Measurements from ENCODE around the gene TRIAP1. TPM values are rescaled to one million over a fixed set of nuclear protein-coding genes. Genes with fewer than 3 reads are reported as not detected.

The TRIAP1 gene
- polyA plus RNA-seq, 1 donor (not counting 4 experiments of a cell fraction or from before 2014, with no cell fraction given) = 71.1 TPM

DNA sequence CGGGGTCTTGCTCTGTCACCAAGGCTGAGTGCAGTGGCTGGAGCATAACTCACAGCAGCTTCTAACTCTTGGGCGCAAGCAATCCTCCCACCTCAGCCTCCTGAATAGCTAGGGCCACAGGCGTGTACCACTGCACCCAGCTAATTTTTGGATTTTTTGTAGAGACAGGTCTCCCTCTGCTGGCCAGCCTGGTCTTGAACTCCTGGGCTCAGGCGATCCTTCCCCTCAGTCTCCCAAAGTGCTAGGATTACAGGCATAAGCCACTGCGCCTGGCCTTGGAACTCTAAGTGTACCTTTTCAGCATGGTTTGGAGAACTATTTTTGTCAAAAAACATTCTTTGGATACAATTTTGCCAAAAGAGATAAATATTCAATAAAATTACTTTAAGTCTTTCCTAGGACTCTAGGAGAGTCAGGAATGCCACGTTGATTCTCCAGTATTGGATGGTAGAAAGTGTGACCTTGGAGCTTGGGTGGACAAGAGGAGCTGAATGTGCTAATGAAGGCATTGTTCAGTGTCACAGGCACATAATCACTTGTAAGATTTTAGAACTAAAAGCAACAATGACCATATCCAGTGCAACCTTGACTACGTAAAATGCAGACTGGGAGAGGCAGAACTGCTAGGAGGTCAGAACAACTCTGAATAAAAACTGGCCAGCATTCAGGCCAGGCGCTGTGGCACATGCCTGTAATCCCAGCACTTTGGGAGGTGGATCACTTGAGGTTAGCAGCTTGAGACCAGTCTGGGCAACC lies 20.6 kb upstream of the TRIAP1 start:
- H3K9me1 ChIP-seq (ENCODE audit: control insufficient read depth, extremely low read depth, insufficient read depth, low read length) = no peaks in the 10 kb centered on the region
- FAIRE-seq (no peak), DNase-seq (ENCODE audit: low read depth, low spot score) (no peak)
- no peaks in the 10 kb centered on the region for H3K27me3 ChIP-seq (ENCODE audit: control insufficient read depth, extremely low read depth, insufficient read depth, low read length)
- H3K36me3 ChIP-seq (ENCODE audit: control insufficient read depth in 2 of 2, extremely low read depth in 1 of 2, insufficient read depth in 2 of 2, low read length in 2 of 2) = peaks cover 16 to 38% of the 10 kb centered on the region in 2 experiments
- H3K4me3 ChIP-seq (ENCODE audit: control insufficient read depth in 2 of 3, extremely low read depth in 1 of 3, insufficient read depth in 2 of 3, low read depth in 1 of 3, low read length in 3 of 3) = no peak overlapping the region
- H3K9ac ChIP-seq (ENCODE audit: control insufficient read depth, extremely low read depth, insufficient read depth, low read length) = no peak overlapping the region
- no peaks in the 10 kb centered on the region for H3K9me3 ChIP-seq (ENCODE audit: control insufficient read depth, low read depth, low read length)
- H3K79me2 ChIP-seq (ENCODE audit: control insufficient read depth, insufficient read depth, low read length) = peaks cover 68% of the 10 kb centered on the region
- peaks cover 11% of the 10 kb centered on the region for H3K4me1 ChIP-seq (ENCODE audit: control insufficient read depth, extremely low read depth, insufficient read depth, low read length)
- H4K20me1 ChIP-seq (ENCODE audit: control insufficient read depth, extremely low read depth, insufficient read depth, low read length) = peaks cover 11% of the 10 kb centered on the region
- TF ChIP-seq, protein P1, sequence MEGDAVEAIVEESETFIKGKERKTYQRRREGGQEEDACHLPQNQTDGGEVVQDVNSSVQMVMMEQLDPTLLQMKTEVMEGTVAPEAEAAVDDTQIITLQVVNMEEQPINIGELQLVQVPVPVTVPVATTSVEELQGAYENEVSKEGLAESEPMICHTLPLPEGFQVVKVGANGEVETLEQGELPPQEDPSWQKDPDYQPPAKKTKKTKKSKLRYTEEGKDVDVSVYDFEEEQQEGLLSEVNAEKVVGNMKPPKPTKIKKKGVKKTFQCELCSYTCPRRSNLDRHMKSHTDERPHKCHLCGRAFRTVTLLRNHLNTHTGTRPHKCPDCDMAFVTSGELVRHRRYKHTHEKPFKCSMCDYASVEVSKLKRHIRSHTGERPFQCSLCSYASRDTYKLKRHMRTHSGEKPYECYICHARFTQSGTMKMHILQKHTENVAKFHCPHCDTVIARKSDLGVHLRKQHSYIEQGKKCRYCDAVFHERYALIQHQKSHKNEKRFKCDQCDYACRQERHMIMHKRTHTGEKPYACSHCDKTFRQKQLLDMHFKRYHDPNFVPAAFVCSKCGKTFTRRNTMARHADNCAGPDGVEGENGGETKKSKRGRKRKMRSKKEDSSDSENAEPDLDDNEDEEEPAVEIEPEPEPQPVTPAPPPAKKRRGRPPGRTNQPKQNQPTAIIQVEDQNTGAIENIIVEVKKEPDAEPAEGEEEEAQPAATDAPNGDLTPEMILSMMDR (optimal IDR thresholded peaks at IDR 0.05 in 1 of 3, IDR thresholded peaks at IDR 0.05 in 1 of 3, conservative IDR thresholded peaks at IDR 0.05 in 1 of 3; ENCODE audit: extremely low read depth in 1 of 3, insufficient read depth in 2 of 3, low read length in 3 of 3) = peak; percentile 53 to 62 (median 56)
- no peak for TF ChIP-seq EZH2 (IDR thresholded peaks at IDR 0.05; ENCODE audit: low read length)
- no peak overlapping the region for H2AFZ ChIP-seq (ENCODE audit: control insufficient read depth, low read length)
- H3K27ac ChIP-seq (ENCODE audit: control insufficient read depth, insufficient read depth, low read length) = no peak overlapping the region
- dilution Hi-C loops (cut with MboI; ENCODE audit: extremely low pct_ligation_motif_present, low sequenced_read_pairs) = no loop called here
- no peak overlapping the region for H3K4me2 ChIP-seq (ENCODE audit: control insufficient read depth, extremely low read depth, insufficient read depth, low read depth, low read length)

DNA sequence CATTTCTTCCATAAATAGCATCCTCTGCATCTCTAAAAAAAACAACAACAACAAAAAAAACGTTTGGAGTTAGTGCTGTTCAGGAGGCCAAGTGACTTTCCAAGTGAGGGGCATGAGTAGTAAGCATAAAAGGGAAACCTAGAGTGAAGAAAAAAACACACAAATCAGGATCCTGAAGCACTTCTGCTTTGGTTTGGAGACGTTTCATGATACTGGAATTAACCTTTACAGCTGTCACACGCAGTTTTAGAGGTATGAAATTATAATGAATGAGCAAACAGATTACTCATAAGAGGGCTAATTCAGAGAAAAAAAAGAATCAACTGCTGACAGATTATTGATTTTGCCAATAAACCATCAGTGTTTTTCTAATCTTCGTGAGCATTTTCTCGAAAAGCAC lies 19.6 kb upstream of the TRIAP1 start:
- TF ChIP-seq EZH2 (IDR thresholded peaks at IDR 0.05; ENCODE audit: low read length) = no peak
- TF ChIP-seq, protein P1 (optimal IDR thresholded peaks at IDR 0.05 in 1 of 3, IDR thresholded peaks at IDR 0.05 in 1 of 3, conservative IDR thresholded peaks at IDR 0.05 in 1 of 3; ENCODE audit: extremely low read depth in 1 of 3, insufficient read depth in 2 of 3, low read length in 3 of 3) = no peak

More for the DNA sequence above, 19.6 kb upstream of the TRIAP1 start:
- H3K9me3 ChIP-seq (ENCODE audit: control insufficient read depth, low read depth, low read length) = no peaks in the 10 kb centered on the region
- H3K27me3 ChIP-seq (ENCODE audit: control insufficient read depth, extremely low read depth, insufficient read depth, low read length) = no peaks in the 10 kb centered on the region
- no peak overlapping the region for H3K9ac ChIP-seq (ENCODE audit: control insufficient read depth, extremely low read depth, insufficient read depth, low read length)
- H3K9me1 ChIP-seq (ENCODE audit: control insufficient read depth, extremely low read depth, insufficient read depth, low read length) = no peaks in the 10 kb centered on the region
- H4K20me1 ChIP-seq (ENCODE audit: control insufficient read depth, extremely low read depth, insufficient read depth, low read length) = peaks cover 11% of the 10 kb centered on the region
- H3K79me2 ChIP-seq (ENCODE audit: control insufficient read depth, insufficient read depth, low read length) = peaks cover 68% of the 10 kb centered on the region
- peaks cover 20 to 44% of the 10 kb centered on the region in 2 experiments for H3K36me3 ChIP-seq (ENCODE audit: control insufficient read depth in 2 of 2, extremely low read depth in 1 of 2, insufficient read depth in 2 of 2, low read length in 2 of 2)
- FAIRE-seq = no peak
- H3K4me2 ChIP-seq (ENCODE audit: control insufficient read depth, extremely low read depth, insufficient read depth, low read depth, low read length) = no peak overlapping the region
- H3K27ac ChIP-seq (ENCODE audit: control insufficient read depth, insufficient read depth, low read length) = no peak overlapping the region
- H3K4me3 ChIP-seq (ENCODE audit: control insufficient read depth in 2 of 3, extremely low read depth in 1 of 3, insufficient read depth in 2 of 3, low read depth in 1 of 3, low read length in 3 of 3) = no peak overlapping the region
- no peak overlapping the region for H2AFZ ChIP-seq (ENCODE audit: control insufficient read depth, low read length)
- DNase-seq (ENCODE audit: low read depth, low spot score) = no peak
- dilution Hi-C loops (cut with MboI; ENCODE audit: extremely low pct_ligation_motif_present, low sequenced_read_pairs) = no loop called here
- peaks cover 7% of the 10 kb centered on the region for H3K4me1 ChIP-seq (ENCODE audit: control insufficient read depth, extremely low read depth, insufficient read depth, low read length)
